Measurements from ENCODE around the gene TCF4.

DNA sequence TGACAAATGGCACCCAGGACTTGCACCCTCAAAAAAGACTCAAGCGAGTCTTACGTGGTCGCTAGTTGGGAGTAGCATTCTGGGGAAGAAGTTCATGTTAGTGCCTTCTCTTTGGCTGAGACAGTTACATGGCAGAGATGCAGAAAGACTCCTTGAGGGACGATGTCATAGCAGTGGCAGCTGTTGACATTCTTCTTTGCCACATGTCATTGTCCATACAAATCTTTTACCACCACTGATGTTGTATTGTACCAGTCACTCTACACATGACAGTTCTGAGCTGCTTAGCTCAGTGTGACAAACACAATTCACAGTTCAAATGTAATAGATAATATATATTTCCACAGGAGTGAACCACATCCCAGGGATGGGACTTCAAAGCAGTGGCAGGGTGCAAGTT lies 197.1 kb downstream of the TCF4 start:
- no peak for TF ChIP-seq CTCF (conservative IDR thresholded peaks at IDR 0.05; ENCODE audit: low read length)
- no peak for TF ChIP-seq EZH2phosphoT487 (IDR thresholded peaks at IDR 0.05; ENCODE audit: borderline replicate concordance)

All from Loucy (cell line).